HepG2 (cell line): Measurements from ENCODE around the gene PXMP4. TPM values are rescaled to one million over a fixed set of nuclear protein-coding genes. Genes with fewer than 3 reads are reported as not detected.

Experiments used
- BATF2 ChIP-seq: sonication (generic); formaldehyde crosslinking; IDR thresholded peaks from 2 replicates; pipeline ENCODE4 v1.8.0; 2022; ENCODE audit warnings: mild to moderate bottlenecking, missing genetic modification reagents, moderate library complexity
- CTCF ChIP-seq: sonication (generic); formaldehyde crosslinking; IDR thresholded peaks from 2 replicates; pipeline ENCODE4 v1.5.0; 2020; ENCODE audit warnings: mild to moderate bottlenecking, missing genetic modification reagents, moderate library complexity
- MXD3 ChIP-seq: IDR thresholded peaks from 2 replicates; pipeline ENCODE4 v1.6.1; 2016; ENCODE audit warnings: mild to moderate bottlenecking, missing biosample characterization, missing genetic modification reagents
- POLR2AphosphoS5 ChIP-seq: IDR thresholded peaks from 2 replicates; pipeline ENCODE4 v1.6.1; 2012; ENCODE audit warnings: low read depth, low read length
- RAD21 ChIP-seq: fragments of 450-650 bp; formaldehyde crosslinking; IDR thresholded peaks from 2 replicates; pipeline ENCODE4 v1.5.0; 2020; ENCODE audit warnings: mild to moderate bottlenecking
- SATB2 ChIP-seq: sonication (generic); formaldehyde crosslinking; IDR thresholded peaks from 2 replicates; pipeline ENCODE4 v1.5.0; 2020; ENCODE audit warnings: missing genetic modification reagents
- ZFP90 ChIP-seq: sonication (generic); formaldehyde crosslinking; IDR thresholded peaks from 2 replicates; pipeline ENCODE4 v1.8.0; 2022; ENCODE audit warnings: missing genetic modification reagents, mild to moderate bottlenecking, inconsistent platforms, borderline replicate concordance
- ZNF329 ChIP-seq: sonication (generic); formaldehyde crosslinking; IDR thresholded peaks from 2 replicates; pipeline ENCODE4 v1.9.0; 2021; ENCODE audit warnings: low read depth, mild to moderate bottlenecking, missing genetic modification reagents
- ZNF616 ChIP-seq: sonication (generic); formaldehyde crosslinking; IDR thresholded peaks from 2 replicates; pipeline ENCODE4 v1.5.0; 2020; ENCODE audit warnings: low read depth, mild to moderate bottlenecking, missing genetic modification reagents
- polyA plus RNA-seq, 8 experiments: library from polyadenylated mRNA; depleted of rRNA in 3 of 8; stranded (reverse) in 7 of 8; unstranded in 1 of 8; fragments of >200 nt; fragmentation: Illumina TruSeq in 4 of 8; extraction: Trizol in 4 of 8; gene quantifications; 2 replicates each; pipeline versions ENCODE4 v1.2.1 to v1.2.3, GENCODE V29; 2011 to 2016; ENCODE audit warnings: low read depth in 4 of 8, missing spikeins in 1 of 8, mixed read lengths in 1 of 8; ENCODE audit not compliant: insufficient read depth in 1 of 8
- total RNA-seq, 5 experiments: library from RNA; depleted of rRNA; stranded (reverse); fragments of >200 nt; fragmentation: Illumina TruSeq; extraction: Trizol; gene quantifications; 2 replicates each; pipeline ENCODE4 v1.2.3, GENCODE V29; 2016; ENCODE audit warnings: low read depth in 1 of 5

PXMP4 gene
- total and polyA plus RNA-seq, 2 of the 13 experiments (the other 11 are each of a cell fraction or from before 2014, with no cell fraction given), result not detected

GRCh38 chr20:33654680-33655161, 65.4 kb downstream of the PXMP4 start (continued):
- 0 out of 2 replicates have a peak, but pooled peaks have one; percentile 52 for TF ChIP-seq ZNF329 (CRISPR knock-in tag)
- no peak for TF ChIP-seq ZFP90 (CRISPR knock-in tag)
- 0 out of 2 replicates have a peak, but pooled peaks have one; percentile 5 for TF ChIP-seq CTCF (CRISPR knock-in tag)
- TF ChIP-seq MXD3, result no peak
- TF ChIP-seq SATB2 (CRISPR knock-in tag), result no peak
- peak; percentile 10; the same call in 1 of the 2 replicates for TF ChIP-seq RAD21 (CRISPR knock-in tag)
- TF ChIP-seq ZNF616 (CRISPR knock-in tag), result no peak
- no peak for TF ChIP-seq BATF2
- peak; percentile 24; the same call in 1 of the 2 replicates for TF ChIP-seq POLR2AphosphoS5
